Measurements from ENCODE around the gene FAM184B.

FAM184B gene

DNA sequence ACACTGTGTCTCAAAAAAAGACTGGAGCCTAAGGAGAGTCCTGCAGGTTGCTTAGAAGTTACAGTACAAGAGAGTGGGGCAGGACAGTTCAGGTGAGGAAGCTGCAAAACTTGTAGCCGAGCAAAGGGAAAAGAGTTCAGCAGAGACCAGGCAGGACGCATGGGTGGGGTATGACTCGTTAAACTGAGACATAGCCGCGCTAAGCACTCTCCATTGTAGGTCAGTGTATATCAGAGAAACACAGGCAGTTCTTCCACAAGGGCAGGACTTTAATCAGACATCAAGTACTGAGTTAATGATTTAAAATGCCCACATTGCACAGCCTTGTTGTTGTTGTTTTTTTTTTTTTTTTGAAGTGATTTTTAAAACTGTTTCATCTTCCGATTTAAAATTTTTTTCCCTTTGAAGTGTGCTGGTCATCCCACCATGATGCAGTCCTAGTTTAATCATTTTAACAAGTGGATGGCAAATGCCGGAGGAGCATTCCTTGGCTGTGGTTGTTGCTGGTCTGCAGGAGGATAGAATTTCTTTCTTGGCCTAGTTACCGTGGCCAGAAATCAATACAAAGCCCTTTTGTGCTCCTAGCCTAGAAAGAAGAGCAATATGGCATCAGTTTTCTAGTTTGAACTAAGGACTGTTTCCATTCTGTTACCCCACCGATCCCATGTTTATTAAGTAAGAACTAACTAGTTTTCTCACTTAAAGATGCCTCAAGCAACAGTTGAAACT, 194.2 kb downstream of the FAM184B start:
- H3K36me3 ChIP-seq (replicated peaks; ENCODE audit: insufficient read depth, low read length), result peaks cover 10% of the 10 kb centered on the region
- no peaks in the 10 kb centered on the region for H3K4me1 ChIP-seq (ENCODE audit: low read length)
- H3K9me2 ChIP-seq (replicated peaks; ENCODE audit: insufficient read depth, low read length), result no peaks in the 10 kb centered on the region
- H3K9ac ChIP-seq (ENCODE audit: low read length), result no peak overlapping the region
- no peaks in the 10 kb centered on the region for H3F3A ChIP-seq (ENCODE audit: insufficient read depth, low read length)
- no peak overlapping the region for H3K4me2 ChIP-seq (ENCODE audit: low read depth, low read length)
- no peak overlapping the region for H3K27ac ChIP-seq (ENCODE audit: low read length)
- H3K79me2 ChIP-seq (ENCODE audit: low read length), result peaks cover 42% of the 10 kb centered on the region
- DNase-seq, result no peak
- H2AFZ ChIP-seq (ENCODE audit: low read length), result no peak overlapping the region
- no peak for TF ChIP-seq EZH2 (optimal IDR thresholded peaks at IDR 0.05; ENCODE audit: low read depth, low read length)
- no peak for TF ChIP-seq CTCF (IDR thresholded peaks at IDR 0.05; ENCODE audit: low read length)
- no peak for TF ChIP-seq EZH2phosphoT487 (IDR thresholded peaks at IDR 0.05; ENCODE audit: low read length)
- H3K4me3 ChIP-seq (ENCODE audit: low read length), result no peak overlapping the region
- no peaks in the 10 kb centered on the region for H4K20me1 ChIP-seq (ENCODE audit: insufficient read depth, low read length)
- no peaks in the 10 kb centered on the region for H3K9me3 ChIP-seq (replicated peaks; ENCODE audit: insufficient read depth, low read length)
- no peaks in the 10 kb centered on the region for H3K27me3 ChIP-seq (replicated peaks; ENCODE audit: insufficient read depth, low read length)

GRCh38 chr4:17584521-17585213, 196.8 kb downstream of the FAM184B start:
- peaks cover 7% of the 10 kb centered on the region for H3K4me1 ChIP-seq (ENCODE audit: low read length)
- peaks cover 52% of the 10 kb centered on the region for H3K79me2 ChIP-seq (ENCODE audit: low read length)
- H3K9me3 ChIP-seq (replicated peaks; ENCODE audit: insufficient read depth, low read length), result no peaks in the 10 kb centered on the region
- peaks cover 20% of the 10 kb centered on the region for H3K36me3 ChIP-seq (replicated peaks; ENCODE audit: insufficient read depth, low read length)
- H3K9me2 ChIP-seq (replicated peaks; ENCODE audit: insufficient read depth, low read length), result no peaks in the 10 kb centered on the region
- no peak for TF ChIP-seq EZH2 (optimal IDR thresholded peaks at IDR 0.05; ENCODE audit: low read depth, low read length)
- no peak for TF ChIP-seq EZH2phosphoT487 (IDR thresholded peaks at IDR 0.05; ENCODE audit: low read length)
- no peak for TF ChIP-seq CTCF (IDR thresholded peaks at IDR 0.05; ENCODE audit: low read length)
- no peak overlapping the region for H2AFZ ChIP-seq (ENCODE audit: low read length)
- H3K27me3 ChIP-seq (replicated peaks; ENCODE audit: insufficient read depth, low read length), result no peaks in the 10 kb centered on the region
- H3K9ac ChIP-seq (ENCODE audit: low read length), result no peak overlapping the region
- H3K27ac ChIP-seq (ENCODE audit: low read length), result no peak overlapping the region
- no peak overlapping the region for H3K4me2 ChIP-seq (ENCODE audit: low read depth, low read length)
- H3K4me3 ChIP-seq (ENCODE audit: low read length), result no peak overlapping the region
- H3F3A ChIP-seq (ENCODE audit: insufficient read depth, low read length), result peaks cover under 1% of the 10 kb centered on the region; the same call in 1 of the 2 replicates
- DNase-seq, result no peak
- no peaks in the 10 kb centered on the region for H4K20me1 ChIP-seq (ENCODE audit: insufficient read depth, low read length)

- H3K27me3 ChIP-seq (replicated peaks; ENCODE audit: insufficient read depth, low read length), result no peaks in the 10 kb centered on the region
- no peak overlapping the region for H2AFZ ChIP-seq (ENCODE audit: low read length)
- H3K4me1 ChIP-seq (ENCODE audit: low read length), result peaks cover 15% of the 10 kb centered on the region
- TF ChIP-seq CTCF (IDR thresholded peaks at IDR 0.05; ENCODE audit: low read length) (no peak), EZH2 (optimal IDR thresholded peaks at IDR 0.05; ENCODE audit: low read depth, low read length) (no peak), EZH2phosphoT487 (IDR thresholded peaks at IDR 0.05; ENCODE audit: low read length) (no peak)
- H3K36me3 ChIP-seq (replicated peaks; ENCODE audit: insufficient read depth, low read length), result peaks cover 20% of the 10 kb centered on the region
- no peak overlapping the region for H3K27ac ChIP-seq (ENCODE audit: low read length)
- no peak overlapping the region for H3K4me3 ChIP-seq (ENCODE audit: low read length)
- no peak for DNase-seq
- no peaks in the 10 kb centered on the region for H3K9me3 ChIP-seq (replicated peaks; ENCODE audit: insufficient read depth, low read length)
- no peaks in the 10 kb centered on the region for H3K9me2 ChIP-seq (replicated peaks; ENCODE audit: insufficient read depth, low read length)
- H3K9ac ChIP-seq (ENCODE audit: low read length), result no peak overlapping the region
- peaks cover 58% of the 10 kb centered on the region for H3K79me2 ChIP-seq (ENCODE audit: low read length)
- peaks cover 6% of the 10 kb centered on the region; the same call in 1 of the 2 replicates for H3F3A ChIP-seq (ENCODE audit: insufficient read depth, low read length)
- H4K20me1 ChIP-seq (ENCODE audit: insufficient read depth, low read length), result no peaks in the 10 kb centered on the region
- H3K4me2 ChIP-seq (ENCODE audit: low read depth, low read length), result no peak overlapping the region
Observed at GRCh38 chr4:17583941-17584340, 197.5 kb downstream of the FAM184B start.
